GM20431 (cell line): ENCODE measurements around the gene IGFL1.
"Not testable (repeated sequence)": the region's sequence is repeated elsewhere in the genome, so short reads cannot be mapped to it uniquely, and the experiment has no call there.

Source experiments
- in situ Hi-C: fragments of 300-500 bp; cut with MseI, MboI; formaldehyde crosslinking; loops from one replicate; pipeline ENCODE4 v1.15.0; 2020; ENCODE audit warnings: low sequenced_read_pairs; ENCODE audit not compliant: unreplicated experiment

IGFL1 gene

GRCh38 chr19:46198756-46199155, 30.8 kb upstream of the IGFL1 start:
- in situ Hi-C loops = loop anchor here (10.0 kb wide), 1 partner anchor 124 kb away; no protein-coding TSS in a partner anchor

- in situ Hi-C loops = no loop called here
Observed at GRCh38 chr19:46201454-46202310, 27.9 kb upstream of the IGFL1 start.

- in situ Hi-C loops = no loop called here
Observed at GRCh38 chr19:46202426-46202825, 27.1 kb upstream of the IGFL1 start.

GRCh38 chr19:46202872-46203860, 26.4 kb upstream of the IGFL1 start:
- in situ Hi-C loops = no loop called here

- in situ Hi-C loops = no loop called here
Observed at GRCh38 chr19:46204008-46204407, 25.5 kb upstream of the IGFL1 start.

GRCh38 chr19:46205183-46205984, 24.2 kb upstream of the IGFL1 start:
- in situ Hi-C loops = no loop called here

GRCh38 chr19:46206176-46206575, 23.4 kb upstream of the IGFL1 start:
- in situ Hi-C loops = no loop called here

- in situ Hi-C loops = no loop called here
Observed at GRCh38 chr19:46206682-46207081, 22.9 kb upstream of the IGFL1 start.

GRCh38 chr19:46207858-46208257, 21.7 kb upstream of the IGFL1 start:
- in situ Hi-C loops = not testable (repeated sequence)

GRCh38 chr19:46209051-46209450, 20.5 kb upstream of the IGFL1 start:
- in situ Hi-C loops = no loop called here

- in situ Hi-C loops = no loop called here
Observed at GRCh38 chr19:46209472-46209871, 20.1 kb upstream of the IGFL1 start.

- in situ Hi-C loops = no loop called here
Observed at GRCh38 chr19:46210669-46211068, 18.9 kb upstream of the IGFL1 start.

GRCh38 chr19:46211201-46211881, 18.2 kb upstream of the IGFL1 start:
- in situ Hi-C loops = no loop called here

- in situ Hi-C loops = not testable (repeated sequence)
Observed at GRCh38 chr19:46212592-46212991, 16.9 kb upstream of the IGFL1 start.

- in situ Hi-C loops = no loop called here
Observed at GRCh38 chr19:46213156-46213555, 16.4 kb upstream of the IGFL1 start.

GRCh38 chr19:46213806-46214205, 15.7 kb upstream of the IGFL1 start:
- in situ Hi-C loops = no loop called here

GRCh38 chr19:46216612-46217011, 12.9 kb upstream of the IGFL1 start:
- in situ Hi-C loops = no loop called here

GRCh38 chr19:46217476-46217875, 12.1 kb upstream of the IGFL1 start:
- in situ Hi-C loops = no loop called here

GRCh38 chr19:46218160-46218559, 11.4 kb upstream of the IGFL1 start:
- in situ Hi-C loops = no loop called here
